Liver (tissue), 9 donors: ENCODE results near the gene DCTN3. TPM values are rescaled to one million over a fixed set of nuclear protein-coding genes. Genes with fewer than 3 reads are reported as not detected.

Source experiments
- DNase-seq: peaks from one replicate; pipeline ENCODE4 v3.0.0-alpha.2; 2017; ENCODE audit warnings: low spot score
- H3K27ac ChIP-seq, 2 donors: one replicate each; pipeline ENCODE4 v1.7.0; 2013; ENCODE audit warnings: inconsistent platforms in 2 of 2, low read length in 2 of 2, control low read depth in 1 of 2, low read depth in 1 of 2, mild to moderate bottlenecking in 1 of 2
- H3K27me3 ChIP-seq, 4 donors: one replicate each; pipeline versions ENCODE4 v1.6.1 to v1.7.0; 2013; ENCODE audit warnings: low read length in 3 of 4, inconsistent platforms in 1 of 4, mild to moderate bottlenecking in 1 of 4, moderate library complexity in 1 of 4; ENCODE audit not compliant: control insufficient read depth in 4 of 4, insufficient read depth in 4 of 4
- H3K36me3 ChIP-seq, 4 donors: one replicate each; pipeline versions ENCODE4 v1.6.1 to v1.7.0; 2013; ENCODE audit warnings: low read length in 3 of 4, mild to moderate bottlenecking in 3 of 4, low read depth in 1 of 4, moderate library complexity in 1 of 4; ENCODE audit not compliant: control insufficient read depth in 4 of 4, insufficient read depth in 3 of 4
- H3K4me1 ChIP-seq, 4 donors: one replicate each; pipeline versions ENCODE4 v1.6.1 to v1.7.0; 2013; ENCODE audit warnings: low read length in 3 of 4, mild to moderate bottlenecking in 3 of 4, moderate library complexity in 1 of 4; ENCODE audit not compliant: control insufficient read depth in 4 of 4, insufficient read depth in 4 of 4
- H3K4me3 ChIP-seq, 3 donors: one replicate each; pipeline versions ENCODE4 v1.6.1 to v1.7.0; 2013; ENCODE audit warnings: low read length in 3 of 3, control low read depth in 1 of 3, low read depth in 1 of 3, mild to moderate bottlenecking in 1 of 3
- H3K9ac ChIP-seq, 2 donors: one replicate each; pipeline ENCODE4 v1.7.0; 2013; ENCODE audit warnings: low read length in 2 of 2, mild to moderate bottlenecking in 2 of 2, moderate library complexity in 2 of 2, control low read depth in 1 of 2, low read depth in 1 of 2
- H3K9me3 ChIP-seq, 4 donors: one replicate each; pipeline versions ENCODE4 v1.6.1 to v1.7.0; 2013; ENCODE audit warnings: low read length in 3 of 4; ENCODE audit not compliant: control insufficient read depth in 4 of 4
- EGR1 ChIP-seq, 2 donors: IDR thresholded peaks; 2 replicates each; pipeline ENCODE4 v1.6.1; 2016 to 2018; ENCODE audit warnings: antibody characterized with exemption in 2 of 2, low read depth in 2 of 2
- FOXA1 ChIP-seq: IDR thresholded peaks from 2 replicates; pipeline ENCODE4 v1.6.1; 2016; ENCODE audit warnings: antibody characterized with exemption
- FOXA2 ChIP-seq: IDR thresholded peaks from 2 replicates; pipeline ENCODE4 v1.6.1; 2016; ENCODE audit warnings: antibody characterized with exemption
- GABPA ChIP-seq, 2 donors: IDR thresholded peaks in 1 of 2; conservative IDR thresholded peaks in 1 of 2; 2 replicates each; pipeline ENCODE4 v1.6.1; 2016; ENCODE audit warnings: antibody characterized with exemption in 2 of 2, mild to moderate bottlenecking in 1 of 2, moderate library complexity in 1 of 2
- HNF4A ChIP-seq, 2 donors: conservative IDR thresholded peaks; 2 replicates each; pipeline ENCODE4 v1.6.1; 2016; ENCODE audit warnings: antibody characterized with exemption in 2 of 2, mild to moderate bottlenecking in 2 of 2
- HNF4G ChIP-seq: IDR thresholded peaks from 2 replicates; pipeline ENCODE4 v1.6.1; 2016; ENCODE audit warnings: antibody characterized with exemption
- JUND ChIP-seq, 2 donors: IDR thresholded peaks; 2 replicates each; pipeline ENCODE4 v1.6.1; 2016; ENCODE audit warnings: antibody characterized with exemption in 2 of 2
- NR2F2 ChIP-seq: IDR thresholded peaks from 2 replicates; pipeline ENCODE4 v1.6.1; 2016; ENCODE audit warnings: antibody characterized with exemption
- RAD21 ChIP-seq, 2 donors: IDR thresholded peaks; 2 replicates each; pipeline ENCODE4 v1.6.1; 2016; ENCODE audit warnings: antibody characterized with exemption in 2 of 2, mild to moderate bottlenecking in 2 of 2
- RXRA ChIP-seq, 2 donors: IDR thresholded peaks; 2 replicates each; pipeline ENCODE4 v1.6.1; 2017 to 2018; ENCODE audit warnings: antibody characterized with exemption in 2 of 2, mild to moderate bottlenecking in 1 of 2
- SP1 ChIP-seq: IDR thresholded peaks from 2 replicates; pipeline ENCODE4 v1.6.1; 2018; ENCODE audit warnings: antibody characterized with exemption, mild to moderate bottlenecking
- TAF1 ChIP-seq: conservative IDR thresholded peaks from 2 replicates; pipeline ENCODE4 v1.6.1; 2016; ENCODE audit warnings: antibody characterized with exemption, mild to moderate bottlenecking
- YY1 ChIP-seq: IDR thresholded peaks from 2 replicates; pipeline ENCODE4 v1.6.1; 2016; ENCODE audit warnings: antibody characterized with exemption, mild to moderate bottlenecking
- WGBS: extraction: QIAGEN DNeasy Blood & Tissue Kit; methylation state at CpG from one replicate; pipeline ENCODE4 v1.1.7; 2013; 5-methylcytosine and 5-hydroxymethylcytosine counted together
- polyA plus RNA-seq, 2 donors: library from polyadenylated mRNA; stranded (reverse) in 1 of 2; unstranded in 1 of 2; fragments of 200-250 nt in 1 of 2; fragments of >200 nt in 1 of 2; fragmentation: Nextera tagmentation in 1 of 2; extraction: Ambion mirVana in 1 of 2; gene quantifications; one replicate each; pipeline versions ENCODE4 v1.2.1 to v1.2.3, GENCODE V29; 2013 to 2015
- total RNA-seq, 2 donors: library from RNA; depleted of rRNA; stranded (reverse); fragments of >200 nt; gene quantifications; one replicate each; pipeline ENCODE4 v1.2.3, GENCODE V29; 2014
- TF ChIP-seq, protein P1 (sequence below): fragments of 150-350 bp; IDR thresholded peaks from 2 replicates; pipeline ENCODE4 v1.5.1; 2017; ENCODE audit warnings: improper control_type of control experiment, low read depth, low read length; ENCODE audit not compliant: missing input control
- TF ChIP-seq, protein P2 (sequence below): IDR thresholded peaks from 2 replicates; pipeline ENCODE4 v1.6.1; 2016; ENCODE audit warnings: antibody characterized with exemption
- TF ChIP-seq, protein P3 (sequence below): IDR thresholded peaks from 2 replicates; pipeline ENCODE4 v1.6.1; 2016; ENCODE audit warnings: antibody characterized with exemption
- TF ChIP-seq, protein P4 (sequence below): IDR thresholded peaks from 2 replicates; pipeline ENCODE4 v1.6.1; 2016; ENCODE audit warnings: antibody characterized with exemption
- TF ChIP-seq, protein P5 (sequence below): IDR thresholded peaks from 2 replicates; pipeline ENCODE4 v1.6.1; 2016; ENCODE audit warnings: antibody characterized with exemption, mild to moderate bottlenecking
- donor health status: healthy.
- donor health status: healthy.
- donor health status: healthy.
- donor health status: healthy.
- donor health status: healthy.

The DCTN3 gene
- 10 to 100 TPM; 24.9 to 51.9 TPM for total RNA-seq
- polyA plus RNA-seq, result 10 to 100 TPM; 44.6 to 48.7 TPM

DNA sequence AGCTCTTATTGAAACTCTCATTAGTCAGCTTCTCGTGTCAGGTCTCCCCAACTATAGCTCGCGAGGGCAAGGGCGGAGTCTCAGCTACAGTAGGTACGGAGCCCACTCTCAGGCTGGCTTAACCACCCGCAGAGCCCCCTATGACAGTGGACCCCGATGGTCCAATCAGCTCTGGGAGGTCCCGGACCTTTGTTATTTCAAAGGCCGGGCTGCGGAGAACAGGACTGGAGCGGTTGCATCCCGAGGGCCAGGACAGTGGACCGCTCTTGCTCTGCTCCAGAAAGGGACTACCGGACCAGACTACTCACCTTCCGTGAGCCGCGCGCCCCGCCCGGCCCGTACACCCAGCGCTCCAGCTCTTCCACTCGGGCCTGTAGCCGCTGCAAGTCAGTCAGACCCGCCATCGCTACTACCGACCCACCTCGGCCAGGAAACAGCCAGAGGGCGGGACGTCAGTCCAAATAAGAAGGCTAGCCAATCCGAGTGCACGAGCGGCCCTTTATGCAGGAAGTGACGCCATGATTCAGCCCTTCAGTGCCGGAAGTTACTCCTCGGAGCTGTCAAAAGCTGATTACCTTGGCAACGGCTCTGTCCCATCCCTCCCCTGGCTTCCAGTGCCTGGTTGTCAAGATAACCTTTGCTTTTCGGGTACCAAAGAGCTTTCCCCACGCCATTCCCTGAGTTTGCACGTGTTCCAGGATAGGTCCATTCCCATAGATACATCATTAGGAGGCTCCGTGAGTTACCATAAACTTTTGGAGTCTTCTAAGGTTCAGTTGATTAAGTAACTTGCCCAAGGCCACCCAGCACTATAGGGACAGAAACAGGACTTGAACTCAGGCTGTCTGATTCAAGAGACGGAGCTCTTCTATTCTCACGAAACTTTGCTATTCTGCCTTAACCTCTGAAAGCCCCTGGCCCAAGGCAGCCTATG is at the start of gene DCTN3:
Gene DCTN3, minus strand, starts transcription at position 435 of the 934 bp plus-strand sequence. Its CDS starts 31 bp downstream, at position 404.
- Histone ChIP-seq H3K9me3 (no peaks in the 10 kb centered on the region), H3K4me3 (peak within 1 kb of the TSS; percentile 64 to 74 (median 73)), H3K4me1 (peaks cover 0 to 12% (median 10%) of the 10 kb centered on the region in 4 donors), H3K27ac (peak within 1 kb of the TSS in 1 of 2 donors; percentile 36), H3K36me3 (peaks cover 0 to 23% (median 19%) of the 10 kb centered on the region in 4 donors), H3K9ac (peak within 1 kb of the TSS; percentile 70 to 84), H3K27me3 (no peaks in the 10 kb centered on the region)
- 5% methylated on average over 43 of the region's 43 CpGs for whole genome bisulfite sequencing
- TF ChIP-seq, protein P1, sequence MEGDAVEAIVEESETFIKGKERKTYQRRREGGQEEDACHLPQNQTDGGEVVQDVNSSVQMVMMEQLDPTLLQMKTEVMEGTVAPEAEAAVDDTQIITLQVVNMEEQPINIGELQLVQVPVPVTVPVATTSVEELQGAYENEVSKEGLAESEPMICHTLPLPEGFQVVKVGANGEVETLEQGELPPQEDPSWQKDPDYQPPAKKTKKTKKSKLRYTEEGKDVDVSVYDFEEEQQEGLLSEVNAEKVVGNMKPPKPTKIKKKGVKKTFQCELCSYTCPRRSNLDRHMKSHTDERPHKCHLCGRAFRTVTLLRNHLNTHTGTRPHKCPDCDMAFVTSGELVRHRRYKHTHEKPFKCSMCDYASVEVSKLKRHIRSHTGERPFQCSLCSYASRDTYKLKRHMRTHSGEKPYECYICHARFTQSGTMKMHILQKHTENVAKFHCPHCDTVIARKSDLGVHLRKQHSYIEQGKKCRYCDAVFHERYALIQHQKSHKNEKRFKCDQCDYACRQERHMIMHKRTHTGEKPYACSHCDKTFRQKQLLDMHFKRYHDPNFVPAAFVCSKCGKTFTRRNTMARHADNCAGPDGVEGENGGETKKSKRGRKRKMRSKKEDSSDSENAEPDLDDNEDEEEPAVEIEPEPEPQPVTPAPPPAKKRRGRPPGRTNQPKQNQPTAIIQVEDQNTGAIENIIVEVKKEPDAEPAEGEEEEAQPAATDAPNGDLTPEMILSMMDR, result no peak
- TF ChIP-seq HNF4G (no peak), FOXA2 (no peak), GABPA (IDR thresholded peaks at IDR 0.05 in 1 of 2, conservative IDR thresholded peaks at IDR 0.05 in 1 of 2) (peak; percentile 98 to 99), EGR1 (IDR thresholded peaks at IDR 0.05; ENCODE audit: low read depth in 2 of 2) (no peak), SP1 (peak; percentile 47), HNF4A (conservative IDR thresholded peaks at IDR 0.05) (peak in 1 of 2 donors; percentile 11), JUND (IDR thresholded peaks at IDR 0.05) (peak in 1 of 2 donors; percentile 20), RAD21 (IDR thresholded peaks at IDR 0.05) (no peak), NR2F2 (no peak), RXRA (IDR thresholded peaks at IDR 0.05) (peak in 1 of 2 donors; percentile 15), YY1 (peak; percentile 91), TAF1 (no peak), FOXA1 (no peak)
- TF ChIP-seq, protein P2, sequence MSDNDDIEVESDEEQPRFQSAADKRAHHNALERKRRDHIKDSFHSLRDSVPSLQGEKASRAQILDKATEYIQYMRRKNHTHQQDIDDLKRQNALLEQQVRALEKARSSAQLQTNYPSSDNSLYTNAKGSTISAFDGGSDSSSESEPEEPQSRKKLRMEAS, result no peak
- TF ChIP-seq, protein P3, sequence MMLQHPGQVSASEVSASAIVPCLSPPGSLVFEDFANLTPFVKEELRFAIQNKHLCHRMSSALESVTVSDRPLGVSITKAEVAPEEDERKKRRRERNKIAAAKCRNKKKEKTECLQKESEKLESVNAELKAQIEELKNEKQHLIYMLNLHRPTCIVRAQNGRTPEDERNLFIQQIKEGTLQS, result no peak
- TF ChIP-seq, protein P4, sequence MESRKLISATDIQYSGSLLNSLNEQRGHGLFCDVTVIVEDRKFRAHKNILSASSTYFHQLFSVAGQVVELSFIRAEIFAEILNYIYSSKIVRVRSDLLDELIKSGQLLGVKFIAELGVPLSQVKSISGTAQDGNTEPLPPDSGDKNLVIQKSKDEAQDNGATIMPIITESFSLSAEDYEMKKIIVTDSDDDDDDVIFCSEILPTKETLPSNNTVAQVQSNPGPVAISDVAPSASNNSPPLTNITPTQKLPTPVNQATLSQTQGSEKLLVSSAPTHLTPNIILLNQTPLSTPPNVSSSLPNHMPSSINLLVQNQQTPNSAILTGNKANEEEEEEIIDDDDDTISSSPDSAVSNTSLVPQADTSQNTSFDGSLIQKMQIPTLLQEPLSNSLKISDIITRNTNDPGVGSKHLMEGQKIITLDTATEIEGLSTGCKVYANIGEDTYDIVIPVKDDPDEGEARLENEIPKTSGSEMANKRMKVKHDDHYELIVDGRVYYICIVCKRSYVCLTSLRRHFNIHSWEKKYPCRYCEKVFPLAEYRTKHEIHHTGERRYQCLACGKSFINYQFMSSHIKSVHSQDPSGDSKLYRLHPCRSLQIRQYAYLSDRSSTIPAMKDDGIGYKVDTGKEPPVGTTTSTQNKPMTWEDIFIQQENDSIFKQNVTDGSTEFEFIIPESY, result no peak
- TF ChIP-seq, protein P5, sequence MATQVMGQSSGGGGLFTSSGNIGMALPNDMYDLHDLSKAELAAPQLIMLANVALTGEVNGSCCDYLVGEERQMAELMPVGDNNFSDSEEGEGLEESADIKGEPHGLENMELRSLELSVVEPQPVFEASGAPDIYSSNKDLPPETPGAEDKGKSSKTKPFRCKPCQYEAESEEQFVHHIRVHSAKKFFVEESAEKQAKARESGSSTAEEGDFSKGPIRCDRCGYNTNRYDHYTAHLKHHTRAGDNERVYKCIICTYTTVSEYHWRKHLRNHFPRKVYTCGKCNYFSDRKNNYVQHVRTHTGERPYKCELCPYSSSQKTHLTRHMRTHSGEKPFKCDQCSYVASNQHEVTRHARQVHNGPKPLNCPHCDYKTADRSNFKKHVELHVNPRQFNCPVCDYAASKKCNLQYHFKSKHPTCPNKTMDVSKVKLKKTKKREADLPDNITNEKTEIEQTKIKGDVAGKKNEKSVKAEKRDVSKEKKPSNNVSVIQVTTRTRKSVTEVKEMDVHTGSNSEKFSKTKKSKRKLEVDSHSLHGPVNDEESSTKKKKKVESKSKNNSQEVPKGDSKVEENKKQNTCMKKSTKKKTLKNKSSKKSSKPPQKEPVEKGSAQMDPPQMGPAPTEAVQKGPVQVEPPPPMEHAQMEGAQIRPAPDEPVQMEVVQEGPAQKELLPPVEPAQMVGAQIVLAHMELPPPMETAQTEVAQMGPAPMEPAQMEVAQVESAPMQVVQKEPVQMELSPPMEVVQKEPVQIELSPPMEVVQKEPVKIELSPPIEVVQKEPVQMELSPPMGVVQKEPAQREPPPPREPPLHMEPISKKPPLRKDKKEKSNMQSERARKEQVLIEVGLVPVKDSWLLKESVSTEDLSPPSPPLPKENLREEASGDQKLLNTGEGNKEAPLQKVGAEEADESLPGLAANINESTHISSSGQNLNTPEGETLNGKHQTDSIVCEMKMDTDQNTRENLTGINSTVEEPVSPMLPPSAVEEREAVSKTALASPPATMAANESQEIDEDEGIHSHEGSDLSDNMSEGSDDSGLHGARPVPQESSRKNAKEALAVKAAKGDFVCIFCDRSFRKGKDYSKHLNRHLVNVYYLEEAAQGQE, result no peak
- peak; percentile 87 for DNase-seq
